Glutamatergic neuron (in vitro differentiated cells): ENCODE measurements around the gene AGBL4. TPM values are rescaled to one million over a fixed set of nuclear protein-coding genes. Genes with fewer than 3 reads are reported as not detected.
A peak's percentile ranks its signal among the peaks of the same experiment; 100 is the strongest.

Source experiments
- DNase-seq: peaks from one replicate; pipeline ENCODE4 v3.0.0; 2022
- H3K27ac Mint-ChIP-seq: one replicate; pipeline ENCODE4 v1.8.0; 2020; ENCODE audit warnings: mild to moderate bottlenecking, mixed read lengths, inconsistent platforms; ENCODE audit not compliant: unreplicated experiment
- H3K27me3 Mint-ChIP-seq: one replicate; pipeline ENCODE4 v1.8.0; 2020; ENCODE audit warnings: mild to moderate bottlenecking, moderate library complexity, mixed read lengths, inconsistent platforms; ENCODE audit not compliant: unreplicated experiment
- H3K36me3 Mint-ChIP-seq: one replicate; pipeline ENCODE4 v1.8.0; 2020; ENCODE audit warnings: mild to moderate bottlenecking, mixed read lengths, inconsistent platforms; ENCODE audit not compliant: unreplicated experiment
- H3K4me1 Mint-ChIP-seq: one replicate; pipeline ENCODE4 v1.8.0; 2020; ENCODE audit warnings: mild to moderate bottlenecking, low read depth, mixed read lengths, inconsistent platforms; ENCODE audit not compliant: unreplicated experiment
- H3K4me3 Mint-ChIP-seq: one replicate; pipeline ENCODE4 v1.8.0; 2020; ENCODE audit warnings: mild to moderate bottlenecking, mixed read lengths, inconsistent platforms; ENCODE audit not compliant: unreplicated experiment
- H3K9me3 Mint-ChIP-seq: one replicate; pipeline ENCODE4 v1.8.0; 2020; ENCODE audit warnings: mild to moderate bottlenecking, moderate library complexity, mixed read lengths, inconsistent platforms; ENCODE audit not compliant: unreplicated experiment
- CTCF ChIP-seq: fragments of 200-600 bp; sonication (generic); IDR thresholded peaks from one replicate; pipeline ENCODE4 v1.5.0; 2021; ENCODE audit not compliant: partially characterized antibody, unreplicated experiment
- total RNA-seq: library from RNA; stranded (reverse); fragmentation: NEBNext Ultra II Directional; extraction: Animal tissue kit (Norgen Biotek cat#: 25700); gene quantifications from one replicate; pipeline ENCODE4 v1.2.1, GENCODE V29; 2021; ENCODE audit not compliant: unreplicated experiment

Gene AGBL4
- total RNA-seq, 1 donor from 2014 or later = 3.5 TPM

- Mint-ChIP-seq H3K9me3 (peaks cover 3% of the 10 kb centered on the region), H3K27me3 (no peaks in the 10 kb centered on the region), H3K4me3 (peak overlapping the region; percentile 19), H3K36me3 (no peaks in the 10 kb centered on the region), H3K4me1 (peaks cover 13% of the 10 kb centered on the region), H3K27ac (peak overlapping the region; percentile 53)
- DNase-seq = peak; percentile 88
- TF ChIP-seq CTCF = peak; percentile 94
These were observed 1525.5 kb downstream of the AGBL4 start for GRCh38 chr1:48498096-48498791.

- Mint-ChIP-seq H3K9me3 (peaks cover 3% of the 10 kb centered on the region), H3K4me1 (peaks cover 12% of the 10 kb centered on the region), H3K4me3 (no peak overlapping the region), H3K36me3 (no peaks in the 10 kb centered on the region), H3K27me3 (no peaks in the 10 kb centered on the region), H3K27ac (no peak overlapping the region)
- no peak for TF ChIP-seq CTCF
- DNase-seq = no peak
These were observed 1527.8 kb downstream of the AGBL4 start for GRCh38 chr1:48495911-48496310.

GRCh38 chr1:48495166-48495565, 1528.6 kb downstream of the AGBL4 start:
- TF ChIP-seq CTCF = no peak
- Mint-ChIP-seq H3K4me3 (no peak overlapping the region), H3K36me3 (no peaks in the 10 kb centered on the region), H3K9me3 (peaks cover 3% of the 10 kb centered on the region), H3K27ac (no peak overlapping the region), H3K4me1 (peaks cover 5% of the 10 kb centered on the region), H3K27me3 (peaks cover 2% of the 10 kb centered on the region)
- no peak for DNase-seq

- no peaks in the 10 kb centered on the region for H3K36me3 Mint-ChIP-seq
- H3K27ac Mint-ChIP-seq = no peak overlapping the region
- H3K9me3 Mint-ChIP-seq = peaks cover 3% of the 10 kb centered on the region
- DNase-seq = no peak
- peaks cover 2% of the 10 kb centered on the region for H3K27me3 Mint-ChIP-seq
- peaks cover 4% of the 10 kb centered on the region for H3K4me1 Mint-ChIP-seq
- no peak for TF ChIP-seq CTCF
- H3K4me3 Mint-ChIP-seq = no peak overlapping the region
These were observed 1529.6 kb downstream of the AGBL4 start for GRCh38 chr1:48493970-48494769.

GRCh38 chr1:48493041-48493440, 1530.7 kb downstream of the AGBL4 start:
- Mint-ChIP-seq H3K36me3 (no peaks in the 10 kb centered on the region), H3K27ac (no peak overlapping the region), H3K4me3 (no peak overlapping the region), H3K9me3 (no peaks in the 10 kb centered on the region), H3K27me3 (peaks cover 2% of the 10 kb centered on the region), H3K4me1 (no peaks in the 10 kb centered on the region)
- DNase-seq = no peak
- no peak for TF ChIP-seq CTCF
